HG03066 (cell line): Measurements from ENCODE around the gene AGTRAP.

ENCODE experiments used
- ATAC-seq: cut with Tn5 transposase; IDR thresholded peaks from one replicate; pipeline ENCODE4 v1.9.1; 2021; ENCODE audit warnings: low read depth; ENCODE audit not compliant: unreplicated experiment

The AGTRAP gene

DNA sequence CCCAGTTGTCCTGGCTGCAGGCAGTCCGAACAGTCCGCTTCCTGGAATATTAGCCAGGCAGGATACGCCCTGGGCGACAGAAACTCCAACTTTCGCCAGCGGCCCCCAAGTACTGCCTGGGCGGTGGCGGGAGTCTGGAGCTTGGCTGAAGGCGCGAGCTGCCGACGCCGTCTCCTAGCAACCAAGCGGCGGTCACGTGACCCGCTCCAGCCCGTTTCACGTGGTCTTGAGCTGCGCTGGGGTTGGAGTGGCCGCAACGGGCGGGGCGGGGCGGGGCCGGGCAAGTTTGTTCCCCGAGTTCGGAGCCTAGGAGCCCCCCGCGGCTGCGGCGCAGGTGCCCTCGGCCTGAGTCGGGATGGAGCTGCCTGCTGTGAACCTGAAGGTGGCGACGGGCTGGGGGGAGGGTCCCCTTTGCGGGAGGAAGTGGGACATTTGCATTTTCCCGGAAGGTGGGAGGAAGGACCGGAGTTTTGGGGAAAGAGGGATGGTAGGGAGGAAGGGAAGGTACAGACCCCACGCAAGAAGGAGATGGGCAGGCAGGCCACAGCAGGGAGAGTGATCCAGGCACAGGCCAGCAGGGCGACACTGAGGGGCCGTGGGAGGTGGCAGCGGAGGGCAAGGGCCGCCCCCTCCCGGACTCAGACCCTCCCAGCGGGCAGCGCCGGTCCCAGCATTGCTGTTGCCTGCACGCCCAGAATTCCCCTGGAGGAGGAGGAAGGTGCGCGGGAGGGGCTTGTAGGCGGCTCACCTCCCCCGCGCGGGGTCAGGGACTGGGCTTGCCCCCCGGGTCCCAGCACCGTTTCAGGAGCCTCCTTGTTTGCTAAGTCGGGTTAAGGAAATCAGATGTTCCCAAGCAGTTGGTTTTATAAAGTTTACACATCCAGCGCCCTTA lies at the start of gene AGTRAP:
Gene AGTRAP (plus strand): TSS at position 283 of the 892 bp plus-strand sequence. CDS start 73 bp downstream, at position 356.
- ATAC-seq, result peak; percentile 52

- ATAC-seq, result no peak
Observed at GRCh38 chr1:11688506-11688905, 47.4 kb upstream of the AGTRAP start.

DNA sequence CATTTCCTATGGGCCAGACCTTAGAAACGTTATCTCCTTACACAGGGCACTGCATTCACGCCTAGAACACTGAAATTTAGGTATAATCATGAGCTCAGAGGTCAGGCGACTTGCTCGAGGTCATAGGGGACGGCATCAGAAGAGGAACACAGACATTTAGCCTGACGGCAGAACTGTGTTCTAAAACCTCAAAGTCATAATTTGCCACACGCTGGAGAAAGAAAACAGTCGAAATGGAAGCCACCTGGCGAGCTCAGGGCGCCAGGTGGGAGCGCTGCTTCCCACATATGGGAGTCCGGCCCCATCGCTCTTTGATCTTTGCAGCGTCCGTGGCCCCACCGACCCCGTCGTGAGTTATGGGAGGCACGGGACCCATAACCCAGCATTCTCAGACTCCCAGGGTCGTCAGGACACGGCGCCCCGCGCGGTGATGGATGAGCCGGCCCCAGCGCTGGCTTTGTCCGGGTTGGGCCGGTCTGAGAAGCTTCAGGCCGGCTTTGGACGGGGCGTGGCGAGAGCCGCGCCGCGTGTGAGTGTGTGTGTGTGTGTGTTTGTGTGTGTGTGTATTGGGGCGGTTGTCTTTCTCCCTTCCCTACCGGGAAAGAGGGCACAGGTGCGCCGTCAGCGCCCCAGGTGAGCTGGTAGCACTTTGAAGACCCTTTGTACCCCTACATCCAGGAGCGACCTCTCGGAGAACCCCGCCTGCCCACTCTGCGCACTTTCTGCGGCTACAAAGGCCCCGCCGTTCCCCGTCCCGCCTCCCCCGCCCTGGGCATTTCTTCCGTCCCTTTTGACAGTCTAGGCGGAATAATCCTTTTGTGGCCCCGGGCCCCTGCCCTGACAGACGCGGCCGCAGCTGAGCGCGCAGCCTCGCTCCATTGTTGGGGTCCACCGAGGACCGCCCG lies 45.3 kb upstream of the AGTRAP start:
- ATAC-seq, result no peak

DNA sequence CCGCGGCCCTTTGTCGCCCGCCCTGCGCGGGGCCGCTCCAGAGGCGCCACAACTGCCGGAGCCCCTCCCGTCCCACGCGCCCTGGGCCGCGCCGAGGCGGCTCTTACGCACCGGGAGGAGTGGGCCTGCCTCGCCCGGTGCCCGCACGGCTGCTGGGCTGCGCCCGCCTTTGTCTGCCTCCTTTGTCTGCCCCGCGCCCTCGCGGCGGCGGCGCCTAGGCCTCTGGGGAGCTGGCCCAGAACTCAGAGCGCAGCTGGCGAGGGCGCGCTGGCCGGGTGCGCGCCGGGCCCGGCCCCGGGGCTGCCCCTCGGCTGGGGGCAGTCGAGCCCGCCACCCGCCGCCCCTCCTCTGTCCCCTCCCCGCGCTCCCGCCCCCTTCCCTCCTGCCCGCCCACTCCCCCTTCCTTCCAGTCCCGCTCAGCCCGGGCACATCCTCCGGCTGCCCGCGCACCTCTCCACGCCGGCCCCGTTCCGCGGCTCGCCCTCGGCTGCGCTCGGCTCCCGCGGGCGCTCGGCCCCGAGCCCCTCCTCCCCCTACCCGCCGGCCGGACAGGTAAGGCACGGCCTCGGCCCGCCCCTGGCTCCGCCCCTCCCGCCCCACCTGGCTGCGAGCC lies 44.5 kb upstream of the AGTRAP start, which contains the start of gene DRAXIN:
Gene DRAXIN (plus strand): TSS at position 409 of the 613 bp plus-strand sequence. CDS start 14,549 bp downstream, outside the sequence.
- ATAC-seq, result no peak

DNA sequence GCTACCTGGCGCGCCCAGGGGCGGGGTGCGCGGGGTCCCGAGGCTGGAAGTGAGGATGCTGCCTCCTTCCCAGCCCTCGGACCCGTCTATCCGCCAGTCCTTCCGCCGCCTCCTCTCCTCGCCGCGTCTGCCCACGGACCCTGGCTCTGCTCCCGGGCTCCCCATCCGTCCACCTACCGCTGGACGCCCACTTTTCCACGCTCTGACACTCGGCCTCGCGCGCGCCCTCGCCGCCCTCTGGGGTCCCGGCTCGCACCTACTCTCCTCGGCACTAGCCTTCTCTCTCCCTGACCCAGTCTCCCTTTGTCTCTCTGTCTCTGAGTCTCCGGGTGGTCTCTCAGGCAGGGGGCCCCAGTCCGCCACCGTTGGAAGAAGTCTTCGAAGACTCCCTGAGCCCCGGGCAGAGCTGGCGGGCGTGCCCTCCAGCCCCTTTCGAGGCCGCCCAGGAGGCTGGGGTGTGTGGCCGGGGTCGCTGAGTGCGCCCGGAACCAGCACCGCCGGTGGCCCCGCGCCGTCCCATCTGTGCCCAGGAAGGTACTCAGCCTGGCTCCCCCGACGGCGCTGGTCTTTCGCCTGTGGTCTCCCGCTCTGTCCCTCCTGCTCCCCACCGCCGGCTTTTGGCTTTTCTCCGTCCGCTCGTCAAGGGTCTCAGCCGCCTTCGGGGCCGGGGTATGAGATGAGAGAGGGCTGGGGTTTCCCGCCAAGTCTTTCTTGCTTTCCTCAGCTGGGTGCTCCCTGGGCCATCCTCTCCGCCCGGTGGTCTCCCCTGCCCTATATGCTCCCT lies 43.8 kb upstream of the AGTRAP start:
- no peak for ATAC-seq

- no peak for ATAC-seq
Observed at GRCh38 chr1:11693024-11693590, 42.8 kb upstream of the AGTRAP start.

GRCh38 chr1:11693917-11694316 lies 42.0 kb upstream of the AGTRAP start:
- no peak for ATAC-seq

DNA sequence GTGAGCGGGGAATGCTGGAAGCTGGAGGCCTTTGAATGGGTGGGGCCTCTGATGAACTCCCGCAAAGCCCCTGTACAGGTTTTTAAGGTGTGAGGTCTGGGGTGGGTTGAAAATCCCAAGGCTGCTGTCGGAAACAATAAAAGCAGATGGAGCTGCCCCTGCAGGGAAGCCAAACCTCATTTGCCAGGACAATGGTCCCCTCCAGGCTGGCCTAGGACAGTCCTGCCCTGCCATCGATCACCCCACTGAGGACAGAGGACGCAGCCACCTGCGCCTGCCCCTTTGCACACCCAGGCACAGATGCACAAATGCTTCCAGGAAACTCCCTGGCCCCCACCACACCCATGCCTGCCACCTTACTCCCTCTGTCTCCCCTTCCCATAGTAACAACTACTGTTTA lies 40.1 kb upstream of the AGTRAP start:
- ATAC-seq, result no peak

GRCh38 chr1:11697188-11697892 lies 38.6 kb upstream of the AGTRAP start:
- ATAC-seq, result no peak

- no peak for ATAC-seq
Observed at GRCh38 chr1:11697893-11698210, 38.1 kb upstream of the AGTRAP start.

DNA sequence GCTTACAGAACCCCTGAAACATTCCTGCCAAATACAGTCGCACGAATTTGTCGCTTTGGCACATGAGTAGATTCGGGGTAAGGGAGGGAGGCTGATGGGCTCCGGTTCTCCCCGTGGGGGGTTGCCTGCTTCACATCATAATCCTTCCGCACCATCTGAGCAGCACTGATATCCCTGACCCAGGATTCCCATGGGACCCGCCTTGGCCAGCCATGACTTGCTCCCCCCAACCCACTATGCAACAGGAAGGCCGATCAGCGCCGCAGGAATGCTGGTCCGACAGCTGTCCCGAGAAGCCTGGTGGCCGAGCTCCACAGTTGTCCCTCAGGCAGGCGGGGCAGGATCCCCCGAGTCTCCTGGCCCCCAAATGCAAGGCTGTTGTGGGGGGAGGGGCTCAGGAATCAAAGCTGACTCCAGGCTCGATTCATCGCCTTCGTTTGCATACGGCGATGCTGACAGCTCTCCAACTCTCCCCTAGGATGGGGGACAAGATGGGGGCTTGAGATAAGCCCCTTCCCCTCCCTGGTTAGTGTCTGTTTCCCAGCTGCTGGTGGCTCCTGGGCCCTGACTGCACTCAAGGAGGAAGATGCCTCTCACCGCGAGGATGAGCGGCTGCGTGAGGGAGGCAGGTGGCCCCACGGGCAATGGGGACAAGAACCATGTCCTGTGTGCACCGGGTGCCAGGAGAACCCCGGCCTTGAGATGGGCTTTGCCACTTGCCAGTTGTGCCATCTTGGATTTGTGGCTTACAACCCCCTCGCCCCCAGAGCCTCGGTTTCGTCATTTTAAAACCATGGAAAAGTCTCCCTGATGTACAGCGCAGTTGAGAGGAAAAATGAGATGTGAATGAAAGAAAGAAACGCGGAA lies 35.1 kb upstream of the AGTRAP start:
- ATAC-seq, result no peak

GRCh38 chr1:11701551-11701961 lies 34.4 kb upstream of the AGTRAP start:
- ATAC-seq, result no peak

DNA sequence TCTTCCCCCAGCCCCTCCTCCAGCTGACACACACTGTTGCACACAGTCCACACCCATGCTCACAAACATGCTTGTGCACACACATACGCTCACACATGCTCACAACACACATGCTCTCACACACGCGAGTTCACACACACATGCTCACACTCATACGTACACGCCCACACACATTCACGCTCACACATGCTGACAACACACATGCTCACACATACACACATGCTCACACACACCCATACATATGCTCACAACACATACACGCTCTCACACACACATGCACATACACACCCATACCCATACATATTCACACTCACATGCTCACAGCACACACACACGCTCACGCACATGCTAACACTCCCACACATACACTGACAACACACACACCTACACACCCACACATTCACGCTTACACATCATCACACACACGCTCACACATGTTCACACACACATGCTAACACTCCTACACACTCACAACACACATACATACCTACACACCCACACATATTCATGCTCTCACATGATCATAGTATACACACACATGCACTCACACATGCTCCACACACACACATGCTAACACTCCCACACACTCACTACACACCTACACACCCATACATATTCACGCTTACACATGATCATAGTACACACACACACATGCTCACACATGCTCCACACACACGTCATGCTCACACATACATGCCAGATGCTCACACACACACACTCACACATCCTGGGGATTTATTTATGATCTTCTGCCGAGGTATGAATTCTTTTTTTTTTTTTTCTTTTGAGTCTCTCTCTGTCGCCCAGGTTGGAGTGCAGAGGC lies 33.7 kb upstream of the AGTRAP start:
- ATAC-seq, result no peak

- no peak for ATAC-seq
Observed at GRCh38 chr1:11703357-11704193, 32.4 kb upstream of the AGTRAP start.

DNA sequence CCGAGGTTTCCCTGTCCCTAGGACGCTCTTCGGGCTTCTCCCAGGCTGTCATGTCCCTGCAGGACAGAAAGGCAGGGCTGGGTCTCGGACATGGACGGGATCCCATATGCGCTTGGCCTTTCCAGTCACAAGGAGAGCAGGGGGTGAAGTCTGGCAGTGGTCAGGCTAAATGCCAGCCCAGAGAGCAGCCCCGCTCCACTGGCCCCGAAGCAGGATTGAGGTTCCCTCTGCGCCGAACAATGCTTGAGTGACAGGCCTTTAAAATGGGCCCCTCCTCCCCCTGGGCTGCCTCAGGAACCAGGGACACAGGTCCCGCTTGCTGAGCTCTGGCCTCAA lies 31.8 kb upstream of the AGTRAP start:
- no peak for ATAC-seq

DNA sequence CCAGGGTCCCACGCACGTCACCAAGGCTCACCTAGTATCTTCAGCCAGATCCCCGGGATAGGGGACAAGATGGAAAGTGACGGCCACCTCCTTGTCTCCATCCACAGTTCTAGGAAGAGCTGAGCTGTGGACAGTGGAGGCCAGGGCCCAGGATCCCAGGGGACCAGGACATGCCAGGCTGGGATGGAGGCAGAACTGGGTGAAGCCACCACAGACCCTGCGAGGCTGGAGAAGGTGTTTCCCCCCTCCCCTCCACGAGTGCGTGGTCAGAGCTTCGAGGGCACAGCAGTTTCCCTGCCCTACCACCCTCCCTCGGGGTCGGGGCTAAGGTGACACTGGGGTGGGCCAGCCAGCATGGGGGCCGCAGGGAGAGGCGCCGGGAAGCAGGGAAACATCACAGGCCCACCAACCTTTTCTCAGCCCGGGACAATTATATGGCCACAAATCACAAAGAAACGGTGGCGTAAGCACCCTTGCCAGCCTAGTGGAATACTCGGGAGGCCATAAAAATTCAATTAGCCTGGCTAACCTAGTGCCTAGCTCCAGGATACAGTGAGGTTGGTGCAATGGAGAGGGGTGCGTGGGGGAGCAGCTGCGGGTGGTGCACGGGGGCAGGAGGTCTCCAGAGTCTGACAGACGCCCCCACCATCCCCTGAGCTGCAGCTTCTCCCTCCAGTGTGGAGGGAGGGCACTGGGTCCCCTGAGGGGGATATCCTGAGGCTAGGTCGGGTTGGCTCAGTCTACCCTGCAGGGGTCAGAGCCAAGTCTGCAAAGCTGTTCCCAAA lies 31.1 kb upstream of the AGTRAP start:
- no peak for ATAC-seq
